GM12875 (cell line): Measurements from ENCODE around the gene PPP2R5A.
A peak's percentile ranks its signal among the peaks of the same experiment; 100 is the strongest.

Experiments used
- H3K4me3 ChIP-seq: one replicate; pipeline ENCODE4 v1.5.1; 2011; ENCODE audit warnings: low read depth, low read length, control low read depth
- TF ChIP-seq, protein P1 (sequence below): IDR thresholded peaks from 2 replicates; pipeline ENCODE4 v1.5.1; 2011; ENCODE audit warnings: low read depth, mild to moderate bottlenecking, control low read depth, inconsistent platforms, low read length, moderate library complexity, borderline replicate concordance; ENCODE audit not compliant: insufficient read depth

PPP2R5A gene

DNA sequence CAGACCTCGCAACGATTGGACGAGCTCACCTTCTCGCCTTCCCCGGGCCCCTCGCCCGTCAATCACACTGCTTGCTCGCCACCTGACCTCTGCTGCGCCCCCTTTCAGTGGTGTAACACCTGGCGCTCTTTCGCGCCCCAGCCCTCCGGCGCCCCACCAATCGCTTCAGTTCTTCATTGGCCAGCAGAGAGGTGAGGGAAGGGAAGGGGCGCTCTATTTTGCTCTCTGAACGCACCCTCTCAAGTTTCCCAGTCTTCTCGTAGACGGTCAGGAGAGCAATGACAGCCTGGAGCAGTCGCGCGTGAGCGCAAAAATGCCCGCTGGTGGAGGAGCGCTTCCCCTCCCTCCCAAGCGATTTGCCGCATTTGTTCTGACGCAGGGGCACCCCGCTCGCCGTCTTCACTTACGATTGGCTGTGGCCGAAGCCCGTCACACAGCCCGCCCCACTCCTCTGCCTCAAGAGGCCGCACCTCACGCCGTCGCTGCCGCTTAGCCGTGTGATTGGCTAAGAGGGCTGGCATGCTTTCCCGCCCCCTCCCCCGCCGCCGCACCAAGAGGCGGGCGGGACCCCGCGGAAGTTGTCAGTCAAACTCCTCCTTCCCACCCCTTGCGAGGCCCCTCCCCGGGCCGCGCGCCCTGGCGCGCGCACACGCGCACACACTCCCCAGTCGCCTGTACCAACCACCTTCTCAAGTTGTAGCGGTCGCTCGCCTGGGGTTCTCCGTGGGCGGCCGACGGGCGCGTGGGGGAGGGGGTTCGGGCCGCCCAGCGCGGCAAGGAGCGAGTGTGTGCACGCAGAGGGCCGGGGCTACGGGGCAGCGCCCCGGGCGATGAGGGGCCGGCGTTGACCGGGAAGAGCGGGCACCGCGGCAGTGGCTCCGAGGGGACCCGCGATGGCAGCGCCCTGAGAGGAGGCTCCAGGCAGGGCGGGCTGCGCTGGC lies at the start of gene PPP2R5A:
Gene PPP2R5A (plus strand): TSS at position 667 of the 941 bp plus-strand sequence. CDS start 701 bp downstream, outside the sequence.
- H3K4me3 ChIP-seq = peak within 1 kb of the TSS; percentile 82
- TF ChIP-seq, protein P1, sequence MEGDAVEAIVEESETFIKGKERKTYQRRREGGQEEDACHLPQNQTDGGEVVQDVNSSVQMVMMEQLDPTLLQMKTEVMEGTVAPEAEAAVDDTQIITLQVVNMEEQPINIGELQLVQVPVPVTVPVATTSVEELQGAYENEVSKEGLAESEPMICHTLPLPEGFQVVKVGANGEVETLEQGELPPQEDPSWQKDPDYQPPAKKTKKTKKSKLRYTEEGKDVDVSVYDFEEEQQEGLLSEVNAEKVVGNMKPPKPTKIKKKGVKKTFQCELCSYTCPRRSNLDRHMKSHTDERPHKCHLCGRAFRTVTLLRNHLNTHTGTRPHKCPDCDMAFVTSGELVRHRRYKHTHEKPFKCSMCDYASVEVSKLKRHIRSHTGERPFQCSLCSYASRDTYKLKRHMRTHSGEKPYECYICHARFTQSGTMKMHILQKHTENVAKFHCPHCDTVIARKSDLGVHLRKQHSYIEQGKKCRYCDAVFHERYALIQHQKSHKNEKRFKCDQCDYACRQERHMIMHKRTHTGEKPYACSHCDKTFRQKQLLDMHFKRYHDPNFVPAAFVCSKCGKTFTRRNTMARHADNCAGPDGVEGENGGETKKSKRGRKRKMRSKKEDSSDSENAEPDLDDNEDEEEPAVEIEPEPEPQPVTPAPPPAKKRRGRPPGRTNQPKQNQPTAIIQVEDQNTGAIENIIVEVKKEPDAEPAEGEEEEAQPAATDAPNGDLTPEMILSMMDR = 0 out of 2 replicates have a peak, but pooled peaks have one; percentile 32

DNA sequence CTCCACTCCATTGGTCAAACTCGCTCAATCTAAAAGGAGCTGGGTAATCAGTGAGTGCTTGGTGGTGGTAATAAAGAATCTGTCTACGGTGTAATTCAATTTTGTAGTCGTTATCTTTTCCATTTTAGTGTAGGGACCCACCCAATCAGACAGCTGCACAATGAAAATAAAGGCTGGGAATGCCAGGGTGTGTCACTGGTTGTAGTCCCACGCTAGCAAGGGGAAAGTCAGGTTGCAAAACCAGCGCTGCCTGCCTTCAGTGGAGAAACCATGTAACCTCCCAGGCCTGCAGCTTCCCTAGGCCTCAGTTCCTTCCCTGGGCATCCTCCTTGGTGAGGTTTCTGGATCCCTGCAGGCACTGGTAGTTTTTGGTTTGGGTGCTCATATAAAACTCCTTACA lies 49.4 kb upstream of the PPP2R5A start:
- no peak overlapping the region for H3K4me3 ChIP-seq
- TF ChIP-seq, protein P1 = no peak

DNA sequence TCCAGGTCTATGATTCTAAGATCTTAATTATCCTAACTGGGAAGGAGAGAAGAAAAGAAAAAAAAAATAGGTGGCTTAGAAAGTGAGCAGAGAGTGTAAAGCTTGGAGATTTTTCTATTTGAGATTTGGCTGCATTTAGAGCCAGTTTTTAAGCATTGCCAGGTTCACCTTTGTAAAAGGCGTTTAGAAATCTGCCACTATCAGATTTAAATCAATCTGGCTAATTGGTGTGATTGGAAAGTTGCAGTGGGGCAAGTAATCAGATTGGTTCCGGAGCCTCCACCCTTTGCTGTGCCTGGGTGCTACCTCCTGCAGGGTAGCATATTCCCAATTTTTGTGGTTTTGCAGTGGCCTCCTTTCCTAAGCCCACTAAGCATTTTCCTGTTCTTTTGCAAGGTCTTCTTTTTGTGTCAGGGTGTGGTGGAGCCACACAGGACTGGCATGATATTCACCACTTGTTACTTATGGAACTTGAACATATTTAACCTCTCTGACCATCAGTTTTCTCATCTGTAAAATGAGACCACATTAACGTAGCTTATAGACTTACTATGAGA lies 48.5 kb upstream of the PPP2R5A start:
- TF ChIP-seq, protein P1 = no peak

DNA sequence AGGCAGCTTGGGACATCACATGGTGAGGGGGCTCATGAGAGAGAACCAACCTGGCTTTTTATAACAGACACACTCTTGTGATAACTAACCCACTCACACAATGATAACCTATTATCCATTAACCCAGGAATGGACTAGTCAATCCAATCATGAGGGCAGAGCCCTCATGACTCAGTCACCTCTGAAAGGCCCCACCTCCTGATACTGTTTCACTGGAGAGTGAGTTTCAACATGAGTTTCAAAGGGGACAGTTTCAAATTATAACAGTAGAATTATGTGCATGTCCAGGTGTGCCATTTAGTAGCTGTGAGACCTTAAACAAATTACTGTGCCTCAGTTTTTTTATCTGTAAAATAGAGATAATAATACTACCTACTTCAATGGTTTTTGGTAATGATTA lies 47.6 kb upstream of the PPP2R5A start:
- TF ChIP-seq, protein P1 = no peak
- H3K4me3 ChIP-seq = no peak overlapping the region

More for the DNA sequence above, 48.5 kb upstream of the PPP2R5A start:
- H3K4me3 ChIP-seq = no peak overlapping the region

DNA sequence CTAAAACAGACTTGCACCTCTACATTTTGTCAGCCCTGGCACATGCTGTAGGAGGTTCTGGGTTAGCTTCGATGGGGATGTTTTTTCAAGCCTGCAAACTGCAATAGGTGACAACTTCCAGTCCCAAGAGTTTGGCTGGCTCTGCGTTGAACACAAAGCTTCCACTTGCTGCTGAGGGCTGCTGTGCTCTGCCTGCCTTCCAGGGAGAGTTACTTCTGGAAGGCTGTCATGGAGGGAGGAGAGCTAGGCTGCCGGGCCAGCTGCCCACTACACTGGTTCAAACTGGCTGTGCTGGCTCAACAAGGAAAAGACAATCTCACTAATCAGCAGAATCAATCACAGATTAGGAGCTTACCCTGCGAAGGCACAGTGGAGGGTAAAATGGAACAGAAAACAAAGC lies 46.7 kb upstream of the PPP2R5A start:
- TF ChIP-seq, protein P1 = no peak
- H3K4me3 ChIP-seq = no peak overlapping the region

DNA sequence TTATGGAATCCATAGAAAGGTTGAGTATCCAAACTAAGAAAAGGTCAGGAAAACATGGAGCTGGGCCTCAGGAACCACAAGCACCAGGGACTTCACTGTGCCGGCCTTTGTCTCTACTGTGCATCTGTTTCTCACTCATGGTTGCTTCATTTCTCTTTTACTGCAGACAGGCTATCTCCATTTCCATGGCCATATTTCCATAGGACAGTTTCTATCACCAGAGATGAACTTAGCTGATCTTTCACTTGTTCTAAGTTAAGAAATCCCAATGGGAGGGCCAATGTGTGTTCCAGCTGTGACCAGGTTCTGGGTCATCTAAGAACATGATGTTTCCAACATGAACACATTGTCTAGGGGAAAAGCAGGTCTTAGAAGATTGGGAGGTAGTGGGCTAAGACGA lies 43.7 kb upstream of the PPP2R5A start:
- TF ChIP-seq, protein P1 = no peak
- no peak overlapping the region for H3K4me3 ChIP-seq
